ENCODE measurements around the gene PABPN1. TPM values are rescaled to one million over a fixed set of nuclear protein-coding genes. Genes with fewer than 3 reads are reported as not detected.

PABPN1 gene
- total and polyA plus RNA-seq, 11 donors = 23.7 to 102 (median 62.5) TPM

DNA sequence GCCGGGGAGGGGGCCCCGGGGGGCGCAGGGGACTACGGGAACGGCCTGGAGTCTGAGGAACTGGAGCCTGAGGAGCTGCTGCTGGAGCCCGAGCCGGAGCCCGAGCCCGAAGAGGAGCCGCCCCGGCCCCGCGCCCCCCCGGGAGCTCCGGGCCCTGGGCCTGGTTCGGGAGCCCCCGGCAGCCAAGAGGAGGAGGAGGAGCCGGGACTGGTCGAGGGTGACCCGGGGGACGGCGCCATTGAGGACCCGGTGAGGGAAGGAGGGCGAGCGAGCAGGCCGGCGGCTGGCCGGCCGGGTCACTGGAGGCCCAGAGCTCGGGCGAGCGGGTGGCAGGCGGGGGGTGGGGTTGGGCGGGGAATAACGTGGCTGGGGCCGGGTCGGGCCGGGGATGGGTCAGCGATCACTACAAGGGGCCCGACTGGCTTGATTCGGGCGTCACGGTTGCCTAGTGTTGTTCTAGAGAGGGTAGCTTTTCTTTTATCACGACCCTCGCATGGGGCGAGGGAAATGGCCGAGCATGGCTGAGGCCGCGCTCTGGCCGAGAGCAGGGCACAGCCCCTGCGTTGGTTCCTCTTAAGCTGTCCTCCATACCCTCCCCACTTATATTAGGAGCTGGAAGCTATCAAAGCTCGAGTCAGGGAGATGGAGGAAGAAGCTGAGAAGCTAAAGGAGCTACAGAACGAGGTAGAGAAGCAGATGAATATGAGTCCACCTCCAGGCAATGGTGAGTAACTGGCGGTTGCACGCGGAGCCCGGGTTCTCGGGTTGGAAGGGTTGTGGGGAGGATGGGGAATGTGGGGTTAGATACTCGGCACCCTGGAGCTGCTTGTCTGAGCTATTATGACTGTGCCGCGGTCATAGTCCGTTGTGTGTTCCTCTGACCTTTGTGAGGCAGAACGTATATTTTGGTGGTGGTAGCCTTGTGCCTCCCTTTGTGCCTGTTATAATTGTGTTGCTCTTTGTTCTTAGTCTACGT lies 603 bp downstream of the PABPN1 start:
- peaks cover 4 to 26% (median 15%) of the 10 kb centered on the region in 12 donors for H3K4me1 ChIP-seq
- H3K27me3 ChIP-seq = no peaks in the 10 kb centered on the region
- peak in 4 of 5 donors; percentile 55 to 79 (median 59) for DNase-seq
- ATAC-seq = peak in 2 of 4 donors; percentile 17 to 28
- H3K27ac ChIP-seq = peak overlapping the region; percentile 89 to 98 (median 97)
- intact Hi-C loops (cut with DNase I) = loop anchor here in 8 of 10 donors (1.0 to 10.0 kb wide), 7 partner anchors 15 to 243 kb away; partner anchors contain the start of genes AP1G2 (in 5 of the 8), NGDN (in 3 of the 8), BCL2L2 (in 1 of the 8) and THTPA (in 1 of the 8)
- WGBS, 4 donors = 0 to 1% (median 1%) methylated on average over 39 to 64 of the region's 64 CpGs
- no peaks in the 10 kb centered on the region for H3K9me3 ChIP-seq
- TF ChIP-seq POLR2A (IDR thresholded peaks at IDR 0.05) = no peak
- TF ChIP-seq, protein P1, sequence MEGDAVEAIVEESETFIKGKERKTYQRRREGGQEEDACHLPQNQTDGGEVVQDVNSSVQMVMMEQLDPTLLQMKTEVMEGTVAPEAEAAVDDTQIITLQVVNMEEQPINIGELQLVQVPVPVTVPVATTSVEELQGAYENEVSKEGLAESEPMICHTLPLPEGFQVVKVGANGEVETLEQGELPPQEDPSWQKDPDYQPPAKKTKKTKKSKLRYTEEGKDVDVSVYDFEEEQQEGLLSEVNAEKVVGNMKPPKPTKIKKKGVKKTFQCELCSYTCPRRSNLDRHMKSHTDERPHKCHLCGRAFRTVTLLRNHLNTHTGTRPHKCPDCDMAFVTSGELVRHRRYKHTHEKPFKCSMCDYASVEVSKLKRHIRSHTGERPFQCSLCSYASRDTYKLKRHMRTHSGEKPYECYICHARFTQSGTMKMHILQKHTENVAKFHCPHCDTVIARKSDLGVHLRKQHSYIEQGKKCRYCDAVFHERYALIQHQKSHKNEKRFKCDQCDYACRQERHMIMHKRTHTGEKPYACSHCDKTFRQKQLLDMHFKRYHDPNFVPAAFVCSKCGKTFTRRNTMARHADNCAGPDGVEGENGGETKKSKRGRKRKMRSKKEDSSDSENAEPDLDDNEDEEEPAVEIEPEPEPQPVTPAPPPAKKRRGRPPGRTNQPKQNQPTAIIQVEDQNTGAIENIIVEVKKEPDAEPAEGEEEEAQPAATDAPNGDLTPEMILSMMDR (IDR thresholded peaks at IDR 0.05) = peak in 1 of 12 donors; percentile 4
- H3K4me3 ChIP-seq = peak overlapping the region; percentile 84 to 99 (median 92)
- H3K36me3 ChIP-seq = peaks cover 0 to 40% (median 33%) of the 10 kb centered on the region in 9 donors

DNA sequence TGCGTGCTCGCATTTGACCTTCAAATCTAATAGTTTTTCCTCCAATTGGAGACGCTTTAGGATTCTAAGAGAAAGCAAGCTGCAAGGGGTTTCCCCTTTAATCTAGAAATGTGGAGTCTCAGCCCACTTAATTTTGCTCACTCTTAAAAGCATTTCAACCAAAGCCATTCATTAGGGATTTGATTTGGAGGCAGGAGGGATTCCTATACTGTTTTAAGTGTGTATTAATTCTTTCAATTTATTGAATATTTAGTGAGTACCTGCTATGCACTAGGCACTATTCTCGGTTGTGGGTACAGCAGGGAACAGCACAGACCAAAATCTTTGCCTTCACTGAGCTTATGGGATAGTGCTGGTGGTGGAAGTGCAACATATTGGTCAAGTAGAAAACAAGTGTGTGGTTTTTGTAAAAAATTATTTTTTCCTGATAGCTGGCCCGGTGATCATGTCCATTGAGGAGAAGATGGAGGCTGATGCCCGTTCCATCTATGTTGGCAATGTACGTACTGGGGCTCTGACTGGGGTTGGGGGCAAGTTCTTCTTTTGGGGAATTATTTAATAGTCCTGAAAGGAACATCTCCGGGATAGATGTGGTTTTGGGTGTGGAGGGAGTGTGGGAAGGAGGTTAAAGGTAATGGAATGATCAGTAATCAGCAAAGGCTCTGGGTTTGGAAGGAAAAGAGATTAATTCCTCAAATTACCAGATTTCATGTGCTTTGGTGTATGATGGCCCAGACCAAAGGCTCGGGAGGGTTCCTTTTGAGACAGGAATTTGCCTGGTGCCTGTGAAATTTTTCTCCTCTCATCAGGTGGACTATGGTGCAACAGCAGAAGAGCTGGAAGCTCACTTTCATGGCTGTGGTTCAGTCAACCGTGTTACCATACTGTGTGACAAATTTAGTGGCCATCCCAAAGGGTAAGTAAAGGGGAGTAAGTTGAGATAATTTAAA lies 1.6 kb downstream of the PABPN1 start:
- peak overlapping the region in 9 of 12 donors; percentile 96 to 98 (median 97) for H3K27ac ChIP-seq
- TF ChIP-seq POLR2A (IDR thresholded peaks at IDR 0.05) = no peak
- TF ChIP-seq, protein P1 (IDR thresholded peaks at IDR 0.05) = no peak
- 51 to 54% (median 52%) methylated on average over 10 of the region's 10 CpGs for whole genome bisulfite sequencing, 4 donors

DNA sequence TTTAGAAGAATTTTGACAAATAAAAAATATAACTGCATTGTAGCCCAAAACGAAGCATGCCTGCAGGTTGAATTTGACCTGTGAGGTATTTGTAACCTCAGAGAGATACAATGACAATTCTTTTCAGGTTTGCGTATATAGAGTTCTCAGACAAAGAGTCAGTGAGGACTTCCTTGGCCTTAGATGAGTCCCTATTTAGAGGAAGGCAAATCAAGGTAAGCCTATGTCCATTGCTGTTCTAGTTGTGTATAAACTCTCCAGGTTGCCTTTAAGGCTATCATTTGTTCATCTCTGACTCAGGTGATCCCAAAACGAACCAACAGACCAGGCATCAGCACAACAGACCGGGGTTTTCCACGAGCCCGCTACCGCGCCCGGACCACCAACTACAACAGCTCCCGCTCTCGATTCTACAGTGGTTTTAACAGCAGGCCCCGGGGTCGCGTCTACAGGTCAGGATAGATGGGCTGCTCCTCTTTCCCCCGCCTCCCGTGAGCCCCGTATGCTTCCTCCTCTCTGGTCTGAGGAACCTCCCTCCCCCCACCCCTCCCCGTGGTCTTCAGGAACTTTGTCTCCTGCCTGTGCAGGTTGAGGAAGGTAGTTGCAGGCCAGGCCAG lies 2.7 kb downstream of the PABPN1 start:
- 85 to 89% (median 86%) methylated on average over 18 of the region's 18 CpGs for WGBS, 4 donors
- Histone ChIP-seq H3K27me3 (no peaks in the 10 kb centered on the region), H3K27ac (no peak overlapping the region), H3K4me1 (peaks cover 4 to 29% (median 16%) of the 10 kb centered on the region in 12 donors), H3K9me3 (no peaks in the 10 kb centered on the region), H3K4me3 (no peak overlapping the region), H3K36me3 (peaks cover 0 to 39% (median 33%) of the 10 kb centered on the region in 9 donors)
- DNase-seq (no peak), ATAC-seq (no peak)
- TF ChIP-seq, protein P1 (IDR thresholded peaks at IDR 0.05) = no peak
- TF ChIP-seq POLR2A (IDR thresholded peaks at IDR 0.05) = no peak
- intact Hi-C loops (cut with DNase I) = loop anchor here in 7 of 10 donors (5.0 to 10.0 kb wide), 4 partner anchors 131 to 241 kb away; partner anchors contain the start of genes AP1G2 (in 5 of the 7), NGDN (in 2 of the 7), THTPA (in 1 of the 7) and ZFHX2 (in 1 of the 7)

More for the DNA sequence above, 1.6 kb downstream of the PABPN1 start:
- DNase-seq (no peak), ATAC-seq (no peak)
- peak overlapping the region; percentile 84 to 99 (median 92) for H3K4me3 ChIP-seq
- peaks cover 0 to 39% (median 33%) of the 10 kb centered on the region in 9 donors for H3K36me3 ChIP-seq
- peaks cover 4 to 26% (median 16%) of the 10 kb centered on the region in 12 donors for H3K4me1 ChIP-seq
- H3K27me3 ChIP-seq = no peaks in the 10 kb centered on the region
- no peaks in the 10 kb centered on the region for H3K9me3 ChIP-seq
- intact Hi-C loops (cut with DNase I) = loop anchor here in 7 of 10 donors (5.0 to 10.0 kb wide), 4 partner anchors 132 to 242 kb away; partner anchors contain the start of genes AP1G2 (in 5 of the 7), NGDN (in 2 of the 7), THTPA (in 1 of the 7) and ZFHX2 (in 1 of the 7)

Measured in heart left ventricle (tissue), 16 donors.